B cell (primary cell): Measurements from ENCODE around the gene PDGFC. TPM values are rescaled to one million over a fixed set of nuclear protein-coding genes. Genes with fewer than 3 reads are reported as not detected.

ENCODE experiments used
- ATAC-seq: fragments of 200-7000 bp; cut with Tn5 transposase; one replicate; pipeline ENCODE4 v1.10.0; 2021; ENCODE audit warnings: low read depth, mild to moderate bottlenecking, moderate number of reproducible peaks, moderate library complexity
- CTCF ChIA-PET: fragments of 350-600 bp; sonication (Branson Sonifier 250); formaldehyde crosslinking; loops from one replicate; lab custom pipeline; 2021; ENCODE audit warnings: antibody characterized with exemption, inconsistent platforms; lab: Charles Lee
- POLR2A ChIA-PET: fragments of 350-600 bp; sonication (Branson Sonifier 250); formaldehyde crosslinking; loops from one replicate; lab custom pipeline; 2021; ENCODE audit warnings: antibody characterized with exemption; lab: Charles Lee
- DNase-seq: peaks from one replicate; pipeline ENCODE4 v3.0.0; 2013
- H2AFZ ChIP-seq: 2 replicates; pipeline ENCODE4 v1.6.1; 2012; ENCODE audit warnings: mild to moderate bottlenecking, low read depth, low read length; ENCODE audit not compliant: insufficient read depth, poor library complexity, severe bottlenecking
- H3K27ac ChIP-seq, 2 donors: 1 replicate in 1 of 2; 2 replicates in 1 of 2; pipeline ENCODE4 v1.5.1; 2012 to 2013; ENCODE audit warnings: low read length in 2 of 2, mild to moderate bottlenecking in 2 of 2, moderate library complexity in 1 of 2
- H3K27me3 ChIP-seq, 4 experiments: fragments of 200-600 bp in 1 of 4; sonication (generic) in 1 of 4; replicated peaks in 1 of 4; 1 replicate in 2 of 4; 2 replicates in 2 of 4; pipeline versions ENCODE4 v1.6.1 to v1.7.0; 2013 to 2016; ENCODE audit warnings: low read length in 3 of 4, mild to moderate bottlenecking in 2 of 4, mixed read lengths in 1 of 4, moderate library complexity in 1 of 4; ENCODE audit not compliant: insufficient read depth in 4 of 4, control insufficient read depth in 3 of 4; ENCODE audit errors: control extremely low read depth in 1 of 4
- H3K36me3 ChIP-seq, 2 experiments: replicated peaks in 1 of 2; 1 replicate in 1 of 2; 2 replicates in 1 of 2; pipeline versions ENCODE4 v1.6.1 to v1.7.1; 2013; ENCODE audit warnings: low read length in 1 of 2; ENCODE audit not compliant: insufficient read depth in 2 of 2, control insufficient read depth in 1 of 2; ENCODE audit errors: control extremely low read depth in 1 of 2, extremely low read depth in 1 of 2
- H3K4me1 ChIP-seq, 2 donors: fragments of 200-600 bp in 1 of 2; sonication (generic) in 1 of 2; 1 replicate in 1 of 2; 2 replicates in 1 of 2; pipeline versions ENCODE4 v1.5.1 to v1.6.1; 2013 to 2017; ENCODE audit warnings: low read length in 2 of 2; ENCODE audit not compliant: control insufficient read depth in 2 of 2, insufficient read depth in 2 of 2
- H3K4me2 ChIP-seq: replicated peaks from 2 replicates; pipeline ENCODE3; 2012; ENCODE audit warnings: mild to moderate bottlenecking, low read depth, low read length; ENCODE audit not compliant: poor library complexity, severe bottlenecking
- H3K4me3 ChIP-seq, 5 experiments: fragments of 200-600 bp in 1 of 5; sonication (generic) in 1 of 5; 1 replicate in 3 of 5; 2 replicates in 2 of 5; pipeline versions ENCODE4 v1.5.1 to v1.7.0; 2011 to 2016; ENCODE audit warnings: low read length in 4 of 5, mild to moderate bottlenecking in 4 of 5, low read depth in 2 of 5, control low read depth in 1 of 5, moderate library complexity in 1 of 5; ENCODE audit not compliant: insufficient read depth in 1 of 5; ENCODE audit errors: control extremely low read depth in 1 of 5, extremely low read depth in 1 of 5
- H3K79me2 ChIP-seq: fragments of 200-600 bp; sonication (generic); one replicate; pipeline ENCODE4 v1.6.0; 2016; ENCODE audit warnings: low read length; ENCODE audit not compliant: control insufficient read depth, insufficient read depth
- H3K9ac ChIP-seq: fragments of 200-600 bp; sonication (generic); 2 replicates; pipeline ENCODE4 v1.6.1; 2017; ENCODE audit warnings: mild to moderate bottlenecking, low read length, moderate library complexity
- H3K9me3 ChIP-seq, 3 donors: one replicate each; pipeline versions ENCODE4 v1.6.1 to v1.7.1; 2013; ENCODE audit warnings: low read length in 2 of 3; ENCODE audit not compliant: control insufficient read depth in 2 of 3, insufficient read depth in 1 of 3; ENCODE audit errors: control extremely low read depth in 1 of 3
- H4K20me1 ChIP-seq: 2 replicates; pipeline ENCODE4 v1.6.0; 2012; ENCODE audit warnings: mild to moderate bottlenecking, low read length; ENCODE audit not compliant: insufficient read depth, control insufficient read depth, poor library complexity, severe bottlenecking
- H3K27ac Mint-ChIP-seq: one replicate; pipeline ENCODE4 v1.8.0; 2021; ENCODE audit warnings: mixed read lengths
- H3K27me3 Mint-ChIP-seq: one replicate; pipeline ENCODE4 v1.8.0; 2021; ENCODE audit warnings: mixed read lengths
- H3K4me1 Mint-ChIP-seq: one replicate; pipeline ENCODE4 v1.8.0; 2021; ENCODE audit warnings: mixed read lengths
- H3K4me3 Mint-ChIP-seq: one replicate; pipeline ENCODE4 v1.8.0; 2021; ENCODE audit warnings: mixed read lengths
- H3K9me3 Mint-ChIP-seq: one replicate; pipeline ENCODE4 v1.8.0; 2022; ENCODE audit warnings: mixed read lengths; ENCODE audit not compliant: insufficient read depth
- CTCF ChIP-seq: fragments of 200-600 bp; IDR thresholded peaks from one replicate; pipeline ENCODE4 v1.8.0; 2022; ENCODE audit warnings: antibody characterized with exemption, mild to moderate bottlenecking
- EZH2 ChIP-seq: IDR thresholded peaks from 2 replicates; pipeline ENCODE4 v1.6.1; 2012; ENCODE audit warnings: borderline replicate concordance, low read depth, mild to moderate bottlenecking, moderate library complexity, low read length; ENCODE audit not compliant: insufficient read depth, poor library complexity, severe bottlenecking
- WGBS: methylation state at CpG from one replicate; pipeline ENCODE4 v1.1.5; 2013; ENCODE audit warnings: missing lambda C conversion rate; ENCODE audit not compliant: insufficient coverage; 5-methylcytosine and 5-hydroxymethylcytosine counted together
- intact Hi-C: fragments of 100-400 bp; cut with micrococcal nuclease; formaldehyde crosslinking; loops from one replicate; pipeline ENCODE4 v1.10.0; 2022
- polyA plus RNA-seq: library from polyadenylated mRNA; depleted of rRNA; stranded (reverse); fragments of >200 nt; gene quantifications from 2 replicates; pipeline ENCODE4 v1.2.3, GENCODE V29; 2012
- total RNA-seq, 2 donors: library from RNA; stranded (reverse); fragments of 120-200 nt in 1 of 2; gene quantifications; 1 replicate in 1 of 2; 2 replicates in 1 of 2; pipeline versions ENCODE4 v1.2.3 to v1.2.4, GENCODE V29; 2013 to 2022

The PDGFC gene
- total and polyA plus RNA-seq, 2 donors (not counting 1 experiment from before 2014, with no cell fraction given): 0.10 TPM; not detected in 1

- TF ChIP-seq CTCF (no peak), EZH2 (no peak)
- Mint-ChIP-seq H3K27me3 (no peaks in the 10 kb centered on the region), H3K27ac (no peak overlapping the region), H3K4me1 (no peaks in the 10 kb centered on the region), H3K9me3 (peaks cover 3% of the 10 kb centered on the region), H3K4me3 (no peak overlapping the region)
- H3K9ac ChIP-seq: no peak overlapping the region
- intact Hi-C loops: no loop called here
- H3K79me2 ChIP-seq: no peaks in the 10 kb centered on the region
- no CpG with 5 or more reads among the region's 3 CpGs for WGBS
- ATAC-seq (no peak), DNase-seq (no peak)
- no peak overlapping the region for H3K4me2 ChIP-seq
- H2AFZ ChIP-seq: no peak overlapping the region
- peaks cover 0 to 4% (median 1%) of the 10 kb centered on the region in 3 donors for H3K9me3 ChIP-seq
- CTCF ChIA-PET: no interaction called here
- H3K27me3 ChIP-seq: no peaks in the 10 kb centered on the region
- no peak overlapping the region for H3K4me3 ChIP-seq
- no peaks in the 10 kb centered on the region for H4K20me1 ChIP-seq
- no peaks in the 10 kb centered on the region for H3K4me1 ChIP-seq
- no peaks in the 10 kb centered on the region for H3K36me3 ChIP-seq
- POLR2A ChIA-PET: no interaction called here
- no peak overlapping the region for H3K27ac ChIP-seq
These were observed 138.7 kb downstream of the PDGFC start for GRCh38 chr4:156832886-156833285.

- CTCF ChIA-PET: no interaction called here
These were observed 141.2 kb downstream of the PDGFC start for GRCh38 chr4:156830351-156830750.

More at GRCh38 chr4:156830351-156830750, 141.2 kb downstream of the PDGFC start:
- no peaks in the 10 kb centered on the region for H3K27me3 Mint-ChIP-seq
- intact Hi-C loops: no loop called here
- no peak for TF ChIP-seq EZH2
- no peak for TF ChIP-seq CTCF
- POLR2A ChIA-PET: no interaction called here
- no peaks in the 10 kb centered on the region for H4K20me1 ChIP-seq
- H2AFZ ChIP-seq: no peak overlapping the region
- no peaks in the 10 kb centered on the region for H3K27me3 ChIP-seq
- H3K4me1 ChIP-seq: no peaks in the 10 kb centered on the region
- ATAC-seq (no peak), DNase-seq (no peak)
- H3K79me2 ChIP-seq: no peaks in the 10 kb centered on the region
- 89% methylated on average over 1 of the region's 4 CpGs for WGBS
- H3K4me3 Mint-ChIP-seq: no peak overlapping the region
- H3K4me2 ChIP-seq: no peak overlapping the region
- no peaks in the 10 kb centered on the region for H3K9me3 ChIP-seq
- H3K27ac Mint-ChIP-seq: no peak overlapping the region
- H3K9ac ChIP-seq: no peak overlapping the region
- H3K9me3 Mint-ChIP-seq: no peaks in the 10 kb centered on the region
- no peak overlapping the region for H3K4me3 ChIP-seq
- H3K4me1 Mint-ChIP-seq: no peaks in the 10 kb centered on the region
- no peak overlapping the region for H3K27ac ChIP-seq
- H3K36me3 ChIP-seq: no peaks in the 10 kb centered on the region
